Measurements from ENCODE around the gene C2CD4D.

Gene C2CD4D

GRCh38 chr1:151814426-151814825 is 25.2 kb downstream of the C2CD4D start:
- DNase-seq (ENCODE audit: low read depth), result no peak

- no peak for DNase-seq (ENCODE audit: low read depth)
These were observed 26.2 kb downstream of the C2CD4D start for GRCh38 chr1:151813271-151813977.

- no peak for DNase-seq (ENCODE audit: low read depth)
These were observed 28.4 kb downstream of the C2CD4D start for GRCh38 chr1:151811181-151811580.

GRCh38 chr1:151809985-151810556 is 29.5 kb downstream of the C2CD4D start:
- no peak for DNase-seq (ENCODE audit: low read depth)

GRCh38 chr1:151809290-151809984 is 30.2 kb downstream of the C2CD4D start:
- DNase-seq (ENCODE audit: low read depth), result no peak

GRCh38 chr1:151807766-151808165 is 31.9 kb downstream of the C2CD4D start:
- no peak for DNase-seq (ENCODE audit: low read depth)

- DNase-seq (ENCODE audit: low read depth), result no peak
These were observed 32.5 kb downstream of the C2CD4D start for GRCh38 chr1:151807131-151807530.

GRCh38 chr1:151806170-151806569 is 33.5 kb downstream of the C2CD4D start:
- DNase-seq (ENCODE audit: low read depth), result no peak

GRCh38 chr1:151805066-151805820 is 34.4 kb downstream of the C2CD4D start, which contains the start of gene LINGO4:
Gene LINGO4, minus strand, starts transcription at chr1:151805419. Its CDS starts 2,715 bp downstream, at chr1:151802704.
- DNase-seq (ENCODE audit: low read depth), result no peak

GRCh38 chr1:151803915-151804314 is 35.7 kb downstream of the C2CD4D start:
- DNase-seq (ENCODE audit: low read depth), result no peak

GRCh38 chr1:151803164-151803563 is 36.5 kb downstream of the C2CD4D start:
- DNase-seq (ENCODE audit: low read depth), result no peak

- no peak for DNase-seq (ENCODE audit: low read depth)
These were observed 37.2 kb downstream of the C2CD4D start for GRCh38 chr1:151802372-151802771.

GRCh38 chr1:151801846-151802245 is 37.8 kb downstream of the C2CD4D start:
- DNase-seq (ENCODE audit: low read depth), result no peak

GRCh38 chr1:151801310-151801820 is 38.3 kb downstream of the C2CD4D start:
- no peak for DNase-seq (ENCODE audit: low read depth)

GRCh38 chr1:151800830-151801229 is 38.8 kb downstream of the C2CD4D start:
- DNase-seq (ENCODE audit: low read depth), result no peak

- DNase-seq (ENCODE audit: low read depth), result no peak
These were observed 40.2 kb downstream of the C2CD4D start for GRCh38 chr1:151799179-151800022.

- no peak for DNase-seq (ENCODE audit: low read depth)
These were observed 41.0 kb downstream of the C2CD4D start for GRCh38 chr1:151798571-151798970.

GRCh38 chr1:151790940-151791651 is 48.5 kb downstream of the C2CD4D start:
- DNase-seq (ENCODE audit: low read depth), result no peak

- DNase-seq (ENCODE audit: low read depth), result peak; percentile 98
These were observed 49.3 kb downstream of the C2CD4D start, which contains the start of gene TDRKH for GRCh38 chr1:151790071-151790939. Gene TDRKH, minus strand, starts transcription at chr1:151790500. Its CDS starts 7,478 bp downstream, at chr1:151783022.

Data from stimulated activated CD8-positive, alpha-beta memory T cell treated with anti-CD3 and anti-CD28 coated beads, Interleukin-4, amount 100 ng/mL, for 24 hours (primary cell).